Mesenchymal stem cell (in vitro differentiated cells and primary cell): ENCODE data around the gene ONECUT1. TPM values are rescaled to one million over a fixed set of nuclear protein-coding genes. Genes with fewer than 3 reads are reported as not detected.
"Not testable (repeated sequence)": the region's sequence is repeated elsewhere in the genome, so short reads cannot be mapped to it uniquely, and the experiment has no call there.

Experiments used
- DNase-seq: peaks from one replicate; pipeline ENCODE4 v3.0.0-alpha.2; 2013
- H2AFZ ChIP-seq: one replicate; pipeline ENCODE4 v1.6.1; 2013; ENCODE audit warnings: low read depth, mild to moderate bottlenecking, control low read depth, inconsistent platforms, low read length, moderate library complexity
- H2AK5ac ChIP-seq: 2 replicates; pipeline ENCODE4 v1.6.1; 2013; ENCODE audit warnings: low read length, moderate library complexity, mild to moderate bottlenecking, inconsistent platforms; ENCODE audit not compliant: severe bottlenecking
- H2BK120ac ChIP-seq: one replicate; pipeline ENCODE4 v1.6.1; 2013; ENCODE audit warnings: low read depth, mild to moderate bottlenecking, inconsistent platforms, low read length, moderate library complexity
- H2BK12ac ChIP-seq, 2 experiments: one replicate each; pipeline ENCODE4 v1.6.1; 2013; ENCODE audit warnings: inconsistent platforms in 2 of 2, low read length in 2 of 2, mild to moderate bottlenecking in 2 of 2, moderate library complexity in 2 of 2, control low read depth in 1 of 2
- H2BK15ac ChIP-seq: one replicate; pipeline ENCODE4 v1.6.1; 2013; ENCODE audit warnings: mild to moderate bottlenecking, low read depth, inconsistent platforms; ENCODE audit not compliant: poor library complexity, severe bottlenecking
- H2BK5ac ChIP-seq: 2 replicates; pipeline ENCODE4 v1.6.1; 2013; ENCODE audit warnings: low read depth, mild to moderate bottlenecking, low read length, control low read depth, inconsistent platforms; ENCODE audit not compliant: poor library complexity, severe bottlenecking
- H3K14ac ChIP-seq, 2 experiments: one replicate each; pipeline ENCODE4 v1.6.1; 2013; ENCODE audit warnings: inconsistent platforms in 2 of 2, low read length in 2 of 2, control low read depth in 1 of 2, mild to moderate bottlenecking in 1 of 2, moderate library complexity in 1 of 2
- H3K18ac ChIP-seq, 2 experiments: one replicate each; pipeline ENCODE4 v1.6.1; 2013; ENCODE audit warnings: inconsistent platforms in 2 of 2, low read length in 2 of 2, control low read depth in 1 of 2, low read depth in 1 of 2, mild to moderate bottlenecking in 1 of 2
- H3K23ac ChIP-seq, 2 experiments: one replicate each; pipeline ENCODE4 v1.6.1; 2013; ENCODE audit warnings: inconsistent platforms in 2 of 2, low read length in 2 of 2, mild to moderate bottlenecking in 2 of 2, moderate library complexity in 2 of 2, control low read depth in 1 of 2
- H3K27ac ChIP-seq: 2 replicates; pipeline ENCODE4 v1.5.1; 2013; ENCODE audit warnings: mild to moderate bottlenecking, moderate library complexity, low read length, control low read depth, inconsistent platforms; ENCODE audit not compliant: poor library complexity, severe bottlenecking
- H3K27me3 ChIP-seq, 2 experiments: 2 replicates each; pipeline versions ENCODE4 v1.6.1 to v1.7.0; 2013; ENCODE audit warnings: low read length in 2 of 2, mild to moderate bottlenecking in 2 of 2, moderate library complexity in 2 of 2, control low read depth in 1 of 2, inconsistent platforms in 1 of 2; ENCODE audit not compliant: control insufficient read depth in 1 of 2, insufficient read depth in 1 of 2
- H3K36me3 ChIP-seq, 2 experiments: 2 replicates each; pipeline versions ENCODE4 v1.6.1 to v1.7.0; 2013; ENCODE audit warnings: low read length in 2 of 2, control low read depth in 1 of 2, inconsistent platforms in 1 of 2, low read depth in 1 of 2, mild to moderate bottlenecking in 1 of 2; ENCODE audit not compliant: insufficient read depth in 2 of 2, control insufficient read depth in 1 of 2
- H3K4ac ChIP-seq, 2 experiments: one replicate each; pipeline ENCODE4 v1.6.1; 2013; ENCODE audit warnings: inconsistent platforms in 2 of 2, low read length in 2 of 2, mild to moderate bottlenecking in 2 of 2, moderate library complexity in 2 of 2, control low read depth in 1 of 2, low read depth in 1 of 2
- H3K4me1 ChIP-seq: 2 replicates; pipeline ENCODE4 v1.6.1; 2013; ENCODE audit warnings: low read depth, low read length, control low read depth; ENCODE audit not compliant: control insufficient read depth, insufficient read depth
- H3K4me2 ChIP-seq: 2 replicates; pipeline ENCODE4 v1.6.1; 2013; ENCODE audit warnings: low read length, mild to moderate bottlenecking, inconsistent platforms; ENCODE audit not compliant: poor library complexity, severe bottlenecking
- H3K4me3 ChIP-seq, 2 experiments: 2 replicates each; pipeline versions ENCODE4 v1.5.1 to v1.7.0; 2013; ENCODE audit warnings: low read length in 2 of 2, mild to moderate bottlenecking in 2 of 2, control low read depth in 1 of 2, low read depth in 1 of 2; ENCODE audit not compliant: insufficient read depth in 1 of 2
- H3K79me1 ChIP-seq: replicated peaks from 2 replicates; pipeline ENCODE4 v1.6.1; 2013; ENCODE audit warnings: mild to moderate bottlenecking, control low read depth, low read length, inconsistent platforms; ENCODE audit not compliant: poor library complexity, severe bottlenecking
- H3K9ac ChIP-seq: 2 replicates; pipeline ENCODE4 v1.7.0; 2013; ENCODE audit warnings: mild to moderate bottlenecking, low read length, moderate library complexity
- H3K9me3 ChIP-seq: 2 replicates; pipeline ENCODE4 v1.7.0; 2013; ENCODE audit warnings: mild to moderate bottlenecking, low read length; ENCODE audit not compliant: control insufficient read depth
- H4K8ac ChIP-seq: one replicate; pipeline ENCODE4 v1.6.1; 2013; ENCODE audit warnings: inconsistent platforms, mild to moderate bottlenecking, low read length, moderate library complexity
- H4K91ac ChIP-seq: one replicate; pipeline ENCODE4 v1.6.1; 2013; ENCODE audit warnings: mild to moderate bottlenecking, low read length, inconsistent platforms
- WGBS: methylation state at CpG from one replicate; pipeline ENCODE4 v1.1.7; 2013; ENCODE audit warnings: mixed read lengths; 5-methylcytosine and 5-hydroxymethylcytosine counted together
- polyA plus RNA-seq, 2 experiments: library from polyadenylated mRNA; stranded (reverse); fragments of 200-250 nt; gene quantifications; one replicate each; pipeline ENCODE4 v1.2.3, GENCODE V29; 2013

The ONECUT1 gene
- 0.03 TPM for polyA plus RNA-seq (2013, experiment 1 of 2)
- not detected for polyA plus RNA-seq (2013, experiment 2 of 2)

DNA sequence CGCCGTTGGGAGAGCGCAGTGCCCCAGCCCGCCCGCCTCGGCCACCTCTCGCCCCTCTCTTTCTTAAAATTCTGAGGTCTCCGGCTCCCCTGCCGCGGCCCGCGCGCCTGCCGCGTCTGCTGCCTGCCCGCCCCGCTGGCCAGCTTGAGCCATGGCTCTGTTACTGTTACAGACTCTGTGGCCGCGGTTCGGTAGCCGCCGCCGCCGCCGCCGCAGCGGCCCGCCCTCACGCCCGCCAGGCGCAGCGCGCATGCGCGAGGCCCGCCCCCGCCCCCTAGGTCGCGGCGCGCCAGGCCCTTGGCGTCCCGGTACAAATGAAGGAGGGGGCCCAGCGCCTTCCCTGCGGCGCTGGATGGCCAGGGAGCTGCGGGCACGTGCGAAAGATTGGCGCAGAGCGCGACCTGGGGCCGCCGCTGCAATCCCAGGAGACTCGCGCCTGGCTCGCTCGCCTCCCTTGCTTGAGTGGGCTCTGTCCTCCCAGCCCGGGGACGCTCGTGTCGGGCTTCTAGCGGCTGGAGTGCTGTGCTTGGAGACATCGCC, at the start of gene ONECUT1:
TSS of gene ONECUT1 (minus strand) at position 168 of the 540 bp plus-strand sequence. CDS start 452 bp downstream, outside the sequence.
- peak within 1 kb of the TSS; percentile 75 to 76 for H3K4me3 ChIP-seq
- peak; percentile 40 for DNase-seq
- no peak within 1 kb of the TSS for H4K8ac ChIP-seq
- H2BK120ac ChIP-seq: no peak within 1 kb of the TSS
- peaks cover 54% of the 10 kb centered on the region for H3K4me1 ChIP-seq
- H3K14ac ChIP-seq: no peak within 1 kb of the TSS
- no peak within 1 kb of the TSS for H3K18ac ChIP-seq
- WGBS: under 1% methylated on average over 64 of the region's 64 CpGs
- no peaks in the 10 kb centered on the region for H3K36me3 ChIP-seq
- peaks cover 2% of the 10 kb centered on the region for H3K79me1 ChIP-seq
- no peak within 1 kb of the TSS for H3K4ac ChIP-seq
- peak within 1 kb of the TSS; percentile 96 for H3K4me2 ChIP-seq
- peak within 1 kb of the TSS in 1 of 2 experiments; percentile 48 for H3K23ac ChIP-seq
- H2AFZ ChIP-seq: no peak within 1 kb of the TSS
- no peaks in the 10 kb centered on the region for H3K9me3 ChIP-seq
- peaks cover 71 to 94% of the 10 kb centered on the region in 2 experiments for H3K27me3 ChIP-seq
- H2BK12ac ChIP-seq: no peak within 1 kb of the TSS
- peak within 1 kb of the TSS; percentile 29 for H3K9ac ChIP-seq
- H2AK5ac ChIP-seq: no peak within 1 kb of the TSS
- H3K27ac ChIP-seq: no peak within 1 kb of the TSS
- no peak within 1 kb of the TSS for H4K91ac ChIP-seq
- H2BK5ac ChIP-seq: no peak within 1 kb of the TSS
- H2BK15ac ChIP-seq: no peak within 1 kb of the TSS

- H3K4me3 ChIP-seq: no peak overlapping the region
- no peak overlapping the region for H2AFZ ChIP-seq
- no peak overlapping the region for H3K18ac ChIP-seq
- H3K9me3 ChIP-seq: no peaks in the 10 kb centered on the region
- no peaks in the 10 kb centered on the region for H3K79me1 ChIP-seq
- no peak overlapping the region for H3K23ac ChIP-seq
- H3K4me1 ChIP-seq: no peaks in the 10 kb centered on the region
- H2BK15ac ChIP-seq: no peak overlapping the region
- H3K9ac ChIP-seq: no peak overlapping the region
- no peak overlapping the region for H4K8ac ChIP-seq
- no peak overlapping the region for H3K27ac ChIP-seq
- DNase-seq: no peak
- H3K36me3 ChIP-seq: no peaks in the 10 kb centered on the region
- no peak overlapping the region for H2AK5ac ChIP-seq
- no peak overlapping the region for H3K4ac ChIP-seq
- no peak overlapping the region for H4K91ac ChIP-seq
- peaks cover 0 to 10% of the 10 kb centered on the region in 2 experiments for H3K27me3 ChIP-seq
- no peak overlapping the region for H2BK5ac ChIP-seq
- no peak overlapping the region for H2BK120ac ChIP-seq
- WGBS: 51% methylated on average over 3 of the region's 3 CpGs
- no peak overlapping the region for H2BK12ac ChIP-seq
- no peak overlapping the region for H3K4me2 ChIP-seq
- no peak overlapping the region for H3K14ac ChIP-seq
Observed at GRCh38 chr15:52834379-52834778, 44.2 kb upstream of the ONECUT1 start.

DNA sequence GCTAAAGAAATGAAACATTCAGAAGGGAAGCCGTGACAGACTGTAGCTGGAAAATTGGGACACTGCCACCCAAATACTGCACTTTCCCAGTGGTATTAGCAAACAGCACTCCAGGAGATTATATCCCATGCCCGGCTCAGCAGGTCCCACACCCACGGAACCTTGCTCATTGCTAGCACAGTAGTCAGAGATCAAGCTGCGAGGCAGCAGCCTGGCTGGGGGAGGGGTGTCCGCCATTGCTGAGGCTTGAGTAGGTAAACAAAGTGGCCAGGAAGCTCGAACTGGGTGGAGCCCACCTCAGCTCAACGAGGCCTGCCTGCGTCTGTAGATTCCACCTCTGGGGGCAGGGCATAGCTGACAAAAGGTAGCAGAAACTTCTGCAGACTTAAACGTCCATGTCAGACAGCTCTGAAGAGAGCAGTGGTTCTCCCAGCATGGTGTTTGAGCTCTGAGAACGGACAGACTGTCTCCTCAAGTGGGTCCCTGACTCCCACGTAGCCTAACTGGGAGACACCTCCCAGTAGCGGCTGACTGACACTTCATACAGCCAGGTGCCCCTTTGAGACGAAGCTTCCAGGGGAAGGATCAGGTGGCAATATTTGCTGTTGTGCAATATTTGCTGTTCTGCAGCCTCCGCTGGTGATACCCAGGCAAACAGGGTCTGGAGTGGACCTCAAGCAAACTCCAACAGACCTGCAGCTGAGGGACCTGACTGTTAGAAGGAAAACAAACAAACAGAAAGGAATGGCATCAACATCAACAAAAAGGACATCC, 34.2 kb upstream of the ONECUT1 start:
- H4K8ac ChIP-seq, H2BK15ac ChIP-seq, H3K4me3 ChIP-seq, H2BK5ac ChIP-seq, H3K27me3 ChIP-seq, H3K14ac ChIP-seq, H2BK120ac ChIP-seq, H3K4me1 ChIP-seq, H3K9ac ChIP-seq, H3K79me1 ChIP-seq, H2BK12ac ChIP-seq, H4K91ac ChIP-seq, H3K4me2 ChIP-seq, H3K9me3 ChIP-seq, H2AK5ac ChIP-seq, H3K23ac ChIP-seq, H3K18ac ChIP-seq, H3K4ac ChIP-seq, H3K27ac ChIP-seq, H3K36me3 ChIP-seq, H2AFZ ChIP-seq, DNase-seq: not testable (repeated sequence)
- WGBS: 71% methylated on average over 14 of the region's 14 CpGs

GRCh38 chr15:52822475-52822874, 32.3 kb upstream of the ONECUT1 start:
- Histone ChIP-seq H3K27ac (no peak overlapping the region), H2BK5ac (no peak overlapping the region), H3K27me3 (peaks cover 5 to 8% of the 10 kb centered on the region in 2 experiments), H3K4me1 (no peaks in the 10 kb centered on the region), H2BK120ac (no peak overlapping the region), H2BK15ac (no peak overlapping the region), H3K14ac (no peak overlapping the region), H3K18ac (no peak overlapping the region), H3K79me1 (no peaks in the 10 kb centered on the region), H2BK12ac (no peak overlapping the region), H2AK5ac (no peak overlapping the region), H3K9ac (no peak overlapping the region), H3K36me3 (no peaks in the 10 kb centered on the region), H4K91ac (no peak overlapping the region), H3K4me2 (no peak overlapping the region), H3K4me3 (no peak overlapping the region), H4K8ac (no peak overlapping the region), H3K9me3 (no peaks in the 10 kb centered on the region), H3K23ac (no peak overlapping the region), H2AFZ (no peak overlapping the region), H3K4ac (no peak overlapping the region)
- DNase-seq: no peak
- WGBS: 86% methylated on average over 2 of the region's 2 CpGs
